Measurements from ENCODE around the gene CCDC85C.

Gene CCDC85C

DNA sequence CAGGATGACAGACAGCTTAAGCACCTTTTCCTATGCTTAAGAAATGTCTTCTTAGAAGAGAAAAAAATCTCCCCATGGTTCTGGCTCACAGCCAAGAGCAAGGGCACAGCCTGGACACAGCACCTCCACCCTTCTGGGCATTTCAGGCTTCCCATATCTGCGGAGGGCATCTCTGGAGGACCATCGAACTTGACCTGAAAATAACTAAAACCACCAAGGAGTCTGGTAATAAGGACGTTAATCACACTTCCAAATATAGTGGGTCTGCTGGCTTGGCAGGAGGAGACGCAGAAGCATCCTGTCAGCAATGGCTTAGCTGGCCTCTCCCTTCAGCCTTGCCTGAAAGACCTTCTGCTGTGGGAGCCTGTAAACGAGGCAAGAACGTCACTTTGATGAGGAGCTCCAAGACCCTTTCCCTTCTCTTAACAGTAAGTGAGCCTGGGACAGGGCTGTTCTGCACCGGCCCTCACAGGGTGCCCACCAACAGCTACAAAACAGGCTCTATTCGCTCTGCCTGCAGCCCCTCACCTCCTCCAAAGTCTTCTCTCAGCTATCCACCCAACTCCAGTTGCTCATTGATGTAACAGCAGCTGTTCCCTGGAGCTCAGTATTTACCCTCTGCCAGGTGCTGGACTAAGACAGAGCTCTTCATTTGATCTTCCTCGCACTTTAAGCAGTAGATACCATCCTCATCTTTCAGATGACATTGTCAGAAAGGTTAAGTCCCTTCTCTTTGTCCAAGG lies 136.5 kb downstream of the CCDC85C start:
- DNase-seq = no peak

GRCh38 chr14:99466758-99467157 lies 137.2 kb downstream of the CCDC85C start:
- DNase-seq = no peak

GRCh38 chr14:99465288-99465687 lies 138.7 kb downstream of the CCDC85C start:
- DNase-seq = no peak

DNA sequence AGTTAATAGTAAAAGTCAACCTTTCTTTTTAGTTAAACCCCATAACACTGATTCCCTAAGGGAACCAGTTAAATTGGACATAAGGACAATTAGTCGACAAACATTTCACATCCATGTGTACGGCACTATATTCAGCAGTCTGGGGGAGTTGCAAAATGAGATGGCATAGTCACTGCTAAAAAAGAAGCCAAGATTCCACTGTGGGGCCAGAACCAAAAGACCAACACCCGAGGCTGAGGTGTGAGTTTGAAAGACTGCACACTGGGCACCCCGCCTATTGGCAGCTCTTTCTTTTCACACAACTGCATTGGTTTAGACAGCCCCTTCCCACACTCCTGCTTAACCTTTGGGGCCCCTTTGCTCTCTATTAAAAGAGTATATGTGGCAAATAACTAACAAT lies 140.0 kb downstream of the CCDC85C start:
- no peak for DNase-seq

- DNase-seq = no peak
Observed at GRCh38 chr14:99462210-99462609, 141.8 kb downstream of the CCDC85C start.

DNA sequence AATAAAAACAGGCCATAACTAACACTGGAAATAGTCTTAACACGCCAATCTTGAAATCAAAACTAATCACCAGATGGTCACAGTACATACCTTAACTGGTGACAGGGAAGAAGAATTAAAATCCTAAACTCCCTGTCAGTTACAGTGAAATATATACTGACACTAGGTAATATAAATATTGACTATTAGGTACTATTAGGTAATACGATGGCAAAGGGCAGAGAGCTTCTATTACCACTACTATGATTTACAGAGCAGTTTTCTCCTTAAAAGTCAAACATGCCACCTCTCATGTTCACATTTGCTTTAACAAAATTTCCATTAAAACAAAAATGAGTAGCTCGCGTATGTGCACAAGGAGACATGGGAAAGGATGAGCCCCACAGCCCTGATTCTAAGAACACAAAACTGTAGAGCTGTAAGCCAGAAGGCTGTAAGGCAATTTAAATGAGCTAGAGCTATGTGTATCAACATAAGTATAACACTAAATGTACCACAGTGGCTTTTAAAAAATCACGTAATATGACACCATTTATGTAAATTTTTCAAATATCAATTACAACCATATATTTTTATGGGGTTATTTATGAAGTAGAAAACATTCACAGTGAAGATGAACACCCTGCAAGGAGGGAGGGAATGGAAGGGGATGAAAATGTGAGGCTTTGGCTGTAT lies 142.5 kb downstream of the CCDC85C start:
- no peak for DNase-seq

GRCh38 chr14:99460793-99461192 lies 143.2 kb downstream of the CCDC85C start:
- DNase-seq = no peak

DNA sequence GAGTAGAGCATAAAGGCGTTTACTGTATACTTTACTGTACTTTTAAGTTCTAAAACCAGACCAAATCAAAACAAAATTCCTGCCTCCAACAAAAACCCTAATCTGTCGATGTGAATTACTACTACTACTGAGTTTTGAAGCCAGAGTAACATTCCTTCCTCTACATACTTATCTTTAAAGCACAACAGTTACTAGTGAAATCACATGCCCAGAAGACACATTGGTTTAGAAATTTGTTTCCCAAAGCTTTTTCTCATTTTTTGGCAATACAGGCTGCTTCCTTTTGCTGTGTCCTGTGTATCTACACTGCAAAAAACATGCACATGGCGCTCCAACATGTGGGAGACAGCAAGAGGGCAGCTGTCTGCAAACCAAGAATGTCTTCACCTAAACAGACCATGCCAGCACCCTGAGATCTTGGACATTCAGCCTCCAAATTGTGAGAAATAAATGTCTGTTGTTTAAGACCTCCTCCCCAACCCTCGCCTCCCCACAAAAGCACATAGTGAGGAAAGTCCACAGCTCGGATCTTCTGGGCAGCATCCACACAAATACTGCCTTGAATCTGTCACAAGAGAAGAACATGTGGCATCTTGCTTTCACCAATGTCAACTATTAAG lies 144.4 kb downstream of the CCDC85C start:
- DNase-seq = no peak

DNA sequence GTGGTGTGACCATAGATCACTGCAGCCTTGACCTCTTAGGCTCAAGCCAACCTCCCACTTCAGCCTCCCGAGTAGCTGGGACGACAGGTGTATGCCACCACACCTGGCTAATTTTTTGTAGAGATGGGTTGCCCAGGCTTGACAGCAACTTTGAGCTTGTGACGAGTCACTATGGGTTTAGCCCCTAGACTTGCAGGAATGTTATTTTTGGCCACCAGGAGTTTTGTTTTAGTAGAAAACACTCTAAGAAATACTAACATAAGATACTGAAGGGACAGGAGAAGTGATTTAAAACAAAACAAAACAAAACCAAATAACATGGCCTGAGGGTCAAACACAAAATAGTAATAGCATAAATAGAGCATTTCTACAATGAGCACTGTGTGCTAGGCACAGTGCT lies 149.8 kb downstream of the CCDC85C start:
- no peak for DNase-seq

- no peak for DNase-seq
Observed at GRCh38 chr14:99452968-99453367, 151.0 kb downstream of the CCDC85C start.

- no peak for DNase-seq
Observed at GRCh38 chr14:99451234-99451633, 152.8 kb downstream of the CCDC85C start.

DNA sequence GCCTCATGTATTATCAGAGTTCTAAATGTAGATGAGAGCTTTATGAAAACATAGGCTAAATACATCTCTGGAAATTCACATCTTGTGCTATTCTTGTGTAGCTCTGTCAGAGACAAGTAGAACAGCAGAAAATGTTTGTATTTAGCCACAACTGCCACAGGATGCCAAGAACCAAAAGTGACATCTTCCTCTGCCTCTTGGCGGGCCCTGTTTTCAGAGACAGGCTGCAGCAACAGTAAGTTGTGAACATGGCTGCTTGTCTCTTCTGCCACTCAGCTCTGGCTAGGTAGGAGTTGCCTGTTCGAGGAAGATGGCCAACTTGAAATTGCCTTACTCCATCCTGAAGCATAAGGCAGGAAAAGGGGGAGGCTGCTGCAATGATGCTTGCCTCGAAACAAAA lies 153.7 kb downstream of the CCDC85C start:
- no peak for DNase-seq

Data from NCI-H1092 (cell line).